OCI-LY1 (cell line): ENCODE results near the gene CUBN.

ENCODE experiments used
- H2AFZ ChIP-seq: fragments of 200-600 bp; sonication (generic), shearing (Covaris generic); 2 replicates; pipeline ENCODE4 v1.6.0; 2014; ENCODE audit warnings: antibody characterized with exemption, mild to moderate bottlenecking, low read length
- H3F3A ChIP-seq: fragments of 200-600 bp; sonication (generic), shearing (Covaris generic); 2 replicates; pipeline ENCODE4 v1.6.0; 2014; ENCODE audit warnings: mild to moderate bottlenecking, antibody characterized with exemption, low read length, moderate library complexity; ENCODE audit not compliant: insufficient read depth
- H3K27ac ChIP-seq: fragments of 200-600 bp; sonication (generic); 2 replicates; pipeline ENCODE4 v1.5.1; 2014; ENCODE audit warnings: low read length, mixed run types, mild to moderate bottlenecking, low read depth; ENCODE audit not compliant: poor library complexity, severe bottlenecking
- H3K27me3 ChIP-seq: fragments of 200-600 bp; sonication (generic); 2 replicates; pipeline ENCODE4 v1.6.0; 2014; ENCODE audit warnings: antibody characterized with exemption, mild to moderate bottlenecking, low read length, moderate library complexity; ENCODE audit not compliant: insufficient read depth
- H3K36me3 ChIP-seq: fragments of 200-600 bp; sonication (generic); 2 replicates; pipeline ENCODE4 v1.6.1; 2014; ENCODE audit warnings: mild to moderate bottlenecking, antibody characterized with exemption, low read length, moderate library complexity, mixed read lengths; ENCODE audit not compliant: insufficient read depth
- H3K4me1 ChIP-seq: fragments of 200-600 bp; sonication (generic); 2 replicates; pipeline ENCODE4 v1.5.1; 2014; ENCODE audit warnings: mild to moderate bottlenecking, low read length, moderate library complexity; ENCODE audit not compliant: insufficient read depth, severe bottlenecking
- H3K4me2 ChIP-seq: fragments of 200-600 bp; sonication (generic), shearing (Covaris generic); 2 replicates; pipeline ENCODE4 v1.6.1; 2014; ENCODE audit warnings: low read length
- H3K4me3 ChIP-seq: fragments of 200-600 bp; sonication (generic); 2 replicates; pipeline ENCODE4 v1.5.1; 2014; ENCODE audit warnings: low read length, low read depth, mild to moderate bottlenecking, mixed read lengths; ENCODE audit not compliant: poor library complexity, severe bottlenecking
- H3K79me2 ChIP-seq: fragments of 200-600 bp; shearing (Covaris generic); 2 replicates; pipeline ENCODE4 v1.6.1; 2016; ENCODE audit warnings: mixed run types, low read length, mixed read lengths; ENCODE audit not compliant: insufficient read depth
- H3K9ac ChIP-seq: fragments of 200-600 bp; sonication (generic), shearing (Covaris generic); 2 replicates; pipeline ENCODE4 v1.6.1; 2014; ENCODE audit warnings: mild to moderate bottlenecking, low read length, mixed read lengths
- H3K9me2 ChIP-seq: fragments of 200-600 bp; sonication (generic), shearing (Covaris generic); 2 replicates; pipeline ENCODE4 v1.6.1; 2014; ENCODE audit warnings: low read depth, mild to moderate bottlenecking, low read length, mixed read lengths
- H3K9me3 ChIP-seq: fragments of 200-600 bp; shearing (Covaris generic); 2 replicates; pipeline ENCODE4 v1.6.1; 2014; ENCODE audit warnings: low read length, mixed read lengths
- H4K20me1 ChIP-seq: fragments of 200-600 bp; sonication (generic), shearing (Covaris generic); 2 replicates; pipeline ENCODE4 v1.6.0; 2016; ENCODE audit warnings: mild to moderate bottlenecking, low read length; ENCODE audit not compliant: insufficient read depth
- EZH2 ChIP-seq: fragments of 200-600 bp; sonication (generic), shearing (Covaris generic); IDR thresholded peaks from 2 replicates; pipeline ENCODE4 v1.8.0; 2017; ENCODE audit warnings: borderline replicate concordance, mixed run types, mild to moderate bottlenecking, antibody characterized with exemption, low read length, moderate library complexity, mixed read lengths
- TF ChIP-seq, protein P1 (sequence below): fragments of 200-600 bp; sonication (generic), shearing (Covaris generic); IDR thresholded peaks from 2 replicates; pipeline ENCODE4 v1.5.1; 2017; ENCODE audit warnings: mild to moderate bottlenecking, antibody characterized with exemption, low read length, moderate library complexity, mixed read lengths

The CUBN gene

DNA sequence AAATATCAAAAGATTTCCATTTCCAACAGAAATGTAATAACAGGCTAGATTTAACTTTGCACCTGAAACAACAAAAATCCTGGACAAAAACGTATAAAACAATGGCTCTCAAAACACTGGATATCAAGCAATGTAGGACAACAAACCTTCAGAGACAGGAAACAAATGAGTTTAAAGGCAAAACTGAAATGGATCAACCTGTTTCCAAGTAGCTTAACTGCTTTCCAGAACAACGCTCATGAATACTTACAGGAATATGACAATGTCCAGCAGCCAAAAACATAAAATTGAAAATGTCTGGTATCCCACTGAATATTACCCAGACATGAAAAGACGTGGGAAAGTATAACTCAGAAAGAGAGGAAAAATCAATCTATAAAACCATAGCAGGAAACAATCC is 62.8 kb downstream of the CUBN start:
- TF ChIP-seq EZH2 = no peak
- TF ChIP-seq, protein P1, sequence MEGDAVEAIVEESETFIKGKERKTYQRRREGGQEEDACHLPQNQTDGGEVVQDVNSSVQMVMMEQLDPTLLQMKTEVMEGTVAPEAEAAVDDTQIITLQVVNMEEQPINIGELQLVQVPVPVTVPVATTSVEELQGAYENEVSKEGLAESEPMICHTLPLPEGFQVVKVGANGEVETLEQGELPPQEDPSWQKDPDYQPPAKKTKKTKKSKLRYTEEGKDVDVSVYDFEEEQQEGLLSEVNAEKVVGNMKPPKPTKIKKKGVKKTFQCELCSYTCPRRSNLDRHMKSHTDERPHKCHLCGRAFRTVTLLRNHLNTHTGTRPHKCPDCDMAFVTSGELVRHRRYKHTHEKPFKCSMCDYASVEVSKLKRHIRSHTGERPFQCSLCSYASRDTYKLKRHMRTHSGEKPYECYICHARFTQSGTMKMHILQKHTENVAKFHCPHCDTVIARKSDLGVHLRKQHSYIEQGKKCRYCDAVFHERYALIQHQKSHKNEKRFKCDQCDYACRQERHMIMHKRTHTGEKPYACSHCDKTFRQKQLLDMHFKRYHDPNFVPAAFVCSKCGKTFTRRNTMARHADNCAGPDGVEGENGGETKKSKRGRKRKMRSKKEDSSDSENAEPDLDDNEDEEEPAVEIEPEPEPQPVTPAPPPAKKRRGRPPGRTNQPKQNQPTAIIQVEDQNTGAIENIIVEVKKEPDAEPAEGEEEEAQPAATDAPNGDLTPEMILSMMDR = no peak
- no peaks in the 10 kb centered on the region for H4K20me1 ChIP-seq
- H3K4me3 ChIP-seq = no peak overlapping the region
- no peaks in the 10 kb centered on the region for H3K27me3 ChIP-seq
- H3K27ac ChIP-seq = no peak overlapping the region
- H2AFZ ChIP-seq = no peak overlapping the region
- H3K4me2 ChIP-seq = no peak overlapping the region
- no peaks in the 10 kb centered on the region for H3F3A ChIP-seq
- no peaks in the 10 kb centered on the region for H3K36me3 ChIP-seq
- H3K79me2 ChIP-seq = no peaks in the 10 kb centered on the region
- H3K9me3 ChIP-seq = no peaks in the 10 kb centered on the region
- no peaks in the 10 kb centered on the region for H3K9me2 ChIP-seq
- H3K4me1 ChIP-seq = no peaks in the 10 kb centered on the region
- H3K9ac ChIP-seq = no peak overlapping the region

DNA sequence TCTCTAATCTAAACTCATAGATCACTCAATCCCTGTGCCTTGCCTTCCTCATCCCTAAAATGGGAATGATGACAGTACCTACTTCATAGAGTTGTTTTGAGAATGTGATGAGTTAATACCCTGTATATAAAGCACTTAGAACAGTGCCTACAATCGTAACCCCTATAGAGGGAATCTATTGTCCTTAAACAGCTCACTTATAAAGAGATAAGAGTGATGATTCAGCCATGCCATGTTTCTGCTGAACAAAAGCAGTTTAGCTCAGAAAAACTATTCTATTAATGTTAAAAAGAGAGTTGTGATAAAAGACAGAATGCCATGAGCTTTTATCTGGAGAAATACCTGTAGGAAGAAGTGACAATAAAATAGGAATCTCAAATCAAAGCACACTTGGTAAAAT is 63.6 kb downstream of the CUBN start:
- TF ChIP-seq EZH2 = no peak
- TF ChIP-seq, protein P1 = no peak
- H2AFZ ChIP-seq = no peak overlapping the region
- no peaks in the 10 kb centered on the region for H4K20me1 ChIP-seq
- no peak overlapping the region for H3K4me3 ChIP-seq
- H3K36me3 ChIP-seq = no peaks in the 10 kb centered on the region
- no peaks in the 10 kb centered on the region for H3K9me2 ChIP-seq
- no peaks in the 10 kb centered on the region for H3F3A ChIP-seq
- H3K9me3 ChIP-seq = no peaks in the 10 kb centered on the region
- no peak overlapping the region for H3K9ac ChIP-seq
- no peak overlapping the region for H3K4me2 ChIP-seq
- H3K27me3 ChIP-seq = no peaks in the 10 kb centered on the region
- H3K4me1 ChIP-seq = no peaks in the 10 kb centered on the region
- H3K27ac ChIP-seq = no peak overlapping the region
- H3K79me2 ChIP-seq = no peaks in the 10 kb centered on the region

DNA sequence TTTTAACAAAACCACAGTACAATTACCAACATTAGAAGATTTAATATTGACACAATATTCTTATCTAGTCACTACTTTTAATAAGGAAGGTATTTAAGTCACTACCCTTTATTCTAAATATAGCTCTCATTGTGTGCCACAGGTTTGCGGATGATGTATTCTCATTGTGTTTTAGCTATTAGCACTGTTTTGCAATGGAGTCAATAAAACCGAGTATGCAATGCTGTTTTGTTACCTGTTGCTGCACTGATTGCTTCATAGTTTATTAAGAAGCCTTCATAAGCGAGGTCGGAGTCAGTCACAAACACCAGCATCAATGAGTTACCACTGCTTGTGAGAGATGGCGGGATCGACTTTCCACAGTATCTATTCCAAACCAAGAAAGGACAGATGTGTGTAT is 64.3 kb downstream of the CUBN start:
- Histone ChIP-seq H3F3A (no peaks in the 10 kb centered on the region), H2AFZ (no peak overlapping the region), H3K9ac (no peak overlapping the region), H3K36me3 (no peaks in the 10 kb centered on the region), H3K4me2 (no peak overlapping the region), H3K9me2 (no peaks in the 10 kb centered on the region), H3K9me3 (no peaks in the 10 kb centered on the region), H4K20me1 (no peaks in the 10 kb centered on the region), H3K4me1 (no peaks in the 10 kb centered on the region), H3K4me3 (no peak overlapping the region), H3K27ac (no peak overlapping the region), H3K27me3 (no peaks in the 10 kb centered on the region), H3K79me2 (no peaks in the 10 kb centered on the region)
- TF ChIP-seq EZH2 = no peak
- TF ChIP-seq, protein P1 = no peak
